HG03575 (cell line): ENCODE results near the gene CFAP210.
"Not testable (repeated sequence)": the region's sequence is repeated elsewhere in the genome, so short reads cannot be mapped to it uniquely, and the experiment has no call there.

ENCODE experiments used
- ATAC-seq: cut with Tn5 transposase; IDR thresholded peaks from one replicate; pipeline ENCODE4 v1.9.1; 2021; ENCODE audit not compliant: unreplicated experiment, insufficient number of reproducible peaks, low FRiP score; ENCODE audit errors: extremely low read depth

CFAP210 gene

DNA sequence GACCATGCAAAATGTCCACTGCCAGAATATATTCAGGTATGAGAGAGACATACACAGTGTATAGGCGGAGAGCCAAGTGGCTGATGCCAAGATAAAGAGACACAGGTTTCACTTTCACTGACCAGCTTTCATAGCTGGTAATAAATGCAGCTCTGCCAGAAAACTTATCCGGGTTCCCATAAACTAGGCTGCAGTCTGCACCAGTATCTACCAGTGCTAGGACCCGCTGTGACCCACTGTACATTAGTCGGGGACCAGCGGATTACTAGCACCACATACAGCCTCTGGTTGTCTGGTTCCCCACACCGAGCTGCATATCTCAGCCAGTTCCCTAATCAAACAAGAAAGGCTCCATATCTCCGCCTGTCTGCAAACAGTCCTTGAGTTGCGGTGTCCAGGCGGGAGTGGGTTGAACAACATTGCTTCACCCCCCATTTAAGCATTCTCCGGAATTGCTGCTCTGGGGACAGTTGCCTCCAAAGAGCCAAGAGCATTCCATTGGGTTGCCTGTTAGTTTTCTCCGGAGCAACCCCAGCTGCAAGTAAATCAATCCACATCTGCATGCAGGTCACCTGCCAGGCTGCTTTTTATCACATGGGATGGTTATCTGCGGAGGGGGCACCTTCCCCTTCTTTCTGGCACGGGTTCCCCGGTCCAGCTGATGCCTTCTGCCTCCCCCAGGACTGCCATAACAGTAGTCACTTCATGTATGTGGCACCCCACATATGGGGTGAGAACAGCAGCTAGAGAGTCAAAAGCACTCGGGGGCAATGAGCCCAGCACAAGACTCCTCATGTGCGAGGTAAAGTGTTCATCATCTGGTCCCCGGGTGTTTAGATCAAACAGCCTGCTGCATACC lies 21.4 kb upstream of the CFAP210 start:
- no peak for ATAC-seq

DNA sequence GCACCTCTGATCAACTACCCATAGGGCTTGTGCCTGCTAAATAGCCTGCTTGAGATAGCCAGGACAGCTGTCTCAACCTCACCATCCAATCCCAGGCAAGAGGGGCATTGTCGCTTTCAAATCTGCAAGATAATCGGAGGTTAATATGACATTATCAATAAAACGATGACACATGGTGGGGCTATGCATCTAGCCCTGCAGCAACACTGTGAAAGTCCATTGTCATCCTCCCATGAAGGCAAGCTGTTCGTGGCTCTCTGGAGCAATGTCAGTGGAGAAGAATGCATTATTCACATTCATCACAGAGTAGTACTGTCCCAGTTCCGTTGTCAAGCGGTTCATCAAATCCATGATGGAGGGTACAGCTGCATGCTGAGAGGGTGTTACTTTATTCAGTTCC lies 20.5 kb upstream of the CFAP210 start:
- ATAC-seq, result no peak

DNA sequence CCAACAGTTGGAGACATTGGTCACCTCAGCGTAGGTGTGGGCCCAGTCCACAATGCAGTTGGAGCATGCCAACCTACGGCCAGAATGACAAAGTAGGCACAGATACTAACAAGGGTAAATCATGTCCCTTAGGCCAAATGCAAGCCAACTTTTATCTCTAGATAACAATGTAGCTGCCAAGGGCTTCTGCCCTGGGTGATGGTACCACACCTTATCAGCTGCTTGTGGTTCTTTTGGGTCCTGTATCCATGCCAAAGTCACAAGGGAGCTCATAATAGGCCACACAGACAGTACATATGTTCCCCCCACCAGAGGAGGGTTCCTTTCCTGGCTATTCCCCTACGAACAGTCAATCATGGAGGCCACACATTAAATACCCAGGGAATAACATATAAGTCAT lies 19.1 kb upstream of the CFAP210 start:
- ATAC-seq, result no peak

- ATAC-seq, result no peak
These were observed 18.6 kb upstream of the CFAP210 start for GRCh38 chr2:169712791-169713227.

DNA sequence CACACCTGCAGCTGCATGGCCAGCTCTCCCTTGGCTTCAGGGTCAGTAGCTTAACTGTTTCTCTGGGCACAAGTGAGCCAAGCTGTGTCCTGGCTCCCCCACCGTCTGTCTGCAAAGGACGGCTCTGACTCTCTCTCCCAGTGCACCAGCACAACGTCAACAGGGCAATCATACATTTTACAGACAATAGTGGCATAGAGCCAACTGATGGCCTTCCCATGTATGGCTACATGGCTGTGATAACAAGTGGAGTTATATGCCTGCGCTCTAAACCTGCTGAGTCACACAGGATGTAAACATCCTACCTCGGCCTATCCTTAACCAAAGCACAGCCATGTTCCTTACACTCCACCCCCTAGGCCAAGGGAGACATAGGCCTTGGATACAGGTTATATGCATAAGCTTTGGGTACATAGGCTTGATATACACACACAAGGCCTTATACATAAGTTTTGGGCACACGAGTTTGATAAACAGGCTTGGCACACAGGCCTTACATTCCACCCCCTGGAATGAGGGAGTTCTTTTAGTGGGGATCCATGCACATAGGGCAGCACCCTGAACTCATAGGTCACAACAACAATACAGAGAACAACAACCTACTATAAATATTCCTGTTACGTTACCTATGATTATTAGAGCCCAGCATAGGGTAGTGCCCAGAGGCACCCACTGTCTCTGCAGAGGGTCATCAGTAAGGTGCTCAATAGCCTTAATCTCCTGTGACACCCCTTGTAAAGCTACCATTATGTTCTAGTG lies 17.7 kb upstream of the CFAP210 start:
- ATAC-seq, result no peak

- ATAC-seq, result no peak
These were observed 15.8 kb upstream of the CFAP210 start for GRCh38 chr2:169709981-169710380.

- no peak for ATAC-seq
These were observed 15.1 kb upstream of the CFAP210 start for GRCh38 chr2:169709331-169709730.

DNA sequence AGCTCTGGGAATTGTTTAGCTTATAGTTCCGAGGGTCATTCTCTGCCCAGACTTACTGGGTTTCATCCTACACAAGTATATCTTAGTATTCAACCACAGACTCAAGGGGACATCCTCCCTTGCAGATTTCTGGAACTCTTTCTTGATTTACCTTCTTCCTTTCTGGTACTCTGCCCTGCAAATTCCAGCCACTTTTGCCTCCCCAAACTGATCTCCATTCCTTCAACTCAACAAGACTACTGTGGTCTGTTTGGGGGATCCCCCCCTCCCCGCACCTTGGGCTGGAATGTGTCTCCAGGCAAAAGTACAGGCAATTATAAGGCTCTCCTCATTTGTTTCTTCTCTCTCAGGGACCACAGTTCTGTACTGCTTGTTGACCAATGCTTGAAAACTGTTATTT lies 13.4 kb upstream of the CFAP210 start:
- no peak for ATAC-seq

DNA sequence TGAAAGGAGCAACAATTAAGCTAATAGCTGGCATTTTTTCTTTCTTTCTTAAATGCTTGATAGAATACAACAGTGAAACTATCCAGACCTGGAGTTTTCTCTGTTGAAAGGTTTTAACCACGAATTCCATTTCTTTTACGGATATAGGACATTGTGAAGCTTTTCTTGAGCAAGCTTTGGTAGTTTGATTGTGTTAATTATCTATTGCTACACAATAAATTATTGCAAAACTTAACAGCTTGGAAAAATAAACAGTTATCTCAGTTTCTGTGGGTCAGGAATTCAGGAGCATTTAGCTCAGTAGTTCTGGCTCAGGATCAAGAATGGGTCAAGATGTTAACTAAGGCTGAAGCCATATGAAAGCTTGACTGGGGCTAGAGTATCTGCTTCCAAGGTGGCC lies 11.7 kb upstream of the CFAP210 start:
- ATAC-seq, result no peak

DNA sequence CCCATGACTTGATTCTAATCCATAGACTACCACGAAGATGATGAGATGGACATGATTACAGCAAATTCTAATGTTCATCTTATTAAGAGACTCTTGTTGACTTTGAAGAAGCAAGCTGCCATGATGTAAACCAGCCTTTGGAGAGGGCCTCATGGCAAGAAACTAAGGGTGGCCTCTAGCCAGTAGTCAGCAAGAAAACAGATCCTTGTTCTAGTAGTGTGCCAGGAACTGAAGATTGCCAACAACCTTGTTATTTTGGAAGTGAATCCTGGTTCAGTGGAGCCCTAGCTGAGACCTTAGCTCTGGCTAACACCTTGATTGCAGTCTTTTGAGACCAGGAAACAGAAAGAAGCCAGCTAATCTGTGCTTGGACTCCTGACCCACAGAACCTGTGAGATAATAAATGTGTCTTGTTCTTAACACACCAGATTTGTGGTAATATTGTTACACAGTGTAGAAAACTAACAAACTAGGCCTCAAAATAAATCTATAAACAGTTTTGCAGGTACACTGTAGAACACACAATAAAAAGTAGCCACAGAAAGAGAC lies 10.0 kb upstream of the CFAP210 start:
- no peak for ATAC-seq

DNA sequence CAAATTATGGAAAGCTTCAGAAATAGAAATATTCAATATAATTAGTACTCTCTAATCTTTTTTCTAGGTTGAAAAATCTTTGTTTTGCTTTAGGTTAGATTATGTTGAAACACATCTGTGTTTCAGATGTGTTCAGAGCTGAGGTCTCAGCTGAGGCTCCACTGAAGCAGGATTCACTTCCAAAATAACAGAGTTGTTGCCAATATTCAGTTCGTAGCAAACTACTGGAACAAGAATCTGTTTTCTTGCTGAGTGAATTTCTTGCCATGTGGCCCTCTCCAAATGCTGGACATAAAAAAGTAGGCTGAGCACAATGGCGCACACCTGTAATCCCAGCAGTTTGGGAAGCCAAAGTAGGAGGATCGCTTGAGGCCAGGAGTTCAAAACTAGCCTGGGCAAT lies 8.8 kb upstream of the CFAP210 start:
- no peak for ATAC-seq

GRCh38 chr2:169699173-169699572 lies 5.0 kb upstream of the CFAP210 start:
- ATAC-seq, result not testable (repeated sequence)

- no peak for ATAC-seq
These were observed 2.2 kb upstream of the CFAP210 start for GRCh38 chr2:169696381-169696780.

- no peak for ATAC-seq
These were observed 672 bp upstream of the CFAP210 start for GRCh38 chr2:169694894-169695260.

DNA sequence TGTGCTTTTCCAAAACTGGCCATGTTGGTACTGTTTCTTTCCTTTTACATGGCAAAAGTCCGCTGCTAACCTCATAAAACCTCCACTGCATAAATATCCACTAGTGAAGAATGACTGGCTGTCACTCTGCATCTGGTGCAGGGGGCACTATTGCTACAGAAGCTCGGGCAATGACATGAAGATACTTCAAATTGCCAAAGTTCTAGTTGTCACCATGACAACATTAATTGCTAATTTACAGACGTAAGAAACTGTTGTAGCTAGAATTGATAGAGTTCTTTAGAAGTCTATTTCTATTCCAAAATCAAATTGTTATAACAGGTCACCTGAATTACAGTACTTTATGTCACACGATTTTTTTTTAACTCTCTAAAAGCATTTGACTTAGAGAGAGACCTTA lies 845 bp downstream of the CFAP210 start:
- ATAC-seq, result no peak

DNA sequence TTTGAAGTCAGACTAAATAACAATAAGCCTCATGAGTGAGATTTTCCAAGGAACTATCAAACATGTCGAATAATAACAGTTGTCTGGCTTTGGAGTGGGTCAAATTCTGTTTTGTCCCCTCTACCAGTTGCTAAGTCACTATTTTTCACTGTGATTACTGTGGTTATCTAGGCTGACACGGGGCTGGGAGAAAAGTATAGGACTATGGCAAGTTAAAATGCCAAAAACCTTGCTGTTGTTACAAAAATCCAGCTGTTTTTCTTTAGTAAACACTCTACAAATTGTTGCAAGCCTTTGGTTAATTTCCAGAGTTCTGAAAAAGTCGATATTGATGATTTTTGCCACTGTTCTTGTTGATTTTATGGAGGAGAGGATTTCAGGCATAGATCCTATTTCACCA lies 1.5 kb downstream of the CFAP210 start:
- no peak for ATAC-seq

DNA sequence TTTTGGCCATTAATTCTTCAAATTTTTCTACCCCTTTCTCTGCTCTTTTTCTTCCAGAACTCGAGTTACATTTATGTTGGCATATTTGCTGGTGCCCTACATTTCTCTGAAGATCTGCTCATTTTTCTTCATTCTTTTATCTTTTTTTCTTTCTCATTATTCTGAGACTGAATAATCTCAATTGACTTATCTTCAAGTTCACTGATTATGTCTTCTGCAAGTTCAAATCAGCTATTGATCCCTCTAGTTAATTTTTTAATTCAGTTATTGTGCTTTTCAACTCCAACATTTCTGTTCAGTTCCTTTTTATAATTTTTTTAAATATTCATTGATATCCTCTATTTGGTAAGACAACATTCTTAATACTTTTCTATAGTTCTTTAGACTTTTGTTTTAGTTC lies 3.2 kb downstream of the CFAP210 start:
- ATAC-seq, result no peak

- not testable (repeated sequence) for ATAC-seq
These were observed 6.3 kb downstream of the CFAP210 start for GRCh38 chr2:169687943-169688342.

- ATAC-seq, result not testable (repeated sequence)
These were observed 7.4 kb downstream of the CFAP210 start for GRCh38 chr2:169686825-169687224.

- ATAC-seq, result not testable (repeated sequence)
These were observed 9.5 kb downstream of the CFAP210 start for GRCh38 chr2:169684712-169685111.
